Measurements from ENCODE around the gene SGMS2. TPM values are rescaled to one million over a fixed set of nuclear protein-coding genes. Genes with fewer than 3 reads are reported as not detected.

Gene SGMS2
- total and polyA plus RNA-seq, 2 donors, result 1.0 to 1.2 TPM

GRCh38 chr4:107870916-107871786, 46.4 kb downstream of the SGMS2 start:
- H3K4me1 ChIP-seq (ENCODE audit: control insufficient read depth in 2 of 2, insufficient read depth in 2 of 2, low read length in 2 of 2), result peaks cover 0 to 5% of the 10 kb centered on the region in 2 donors
- no peaks in the 10 kb centered on the region for H3K27me3 ChIP-seq (ENCODE audit: control insufficient read depth in 2 of 2, insufficient read depth in 1 of 2, low read length in 1 of 2)
- 93% methylated on average over 8 of the region's 8 CpGs for WGBS
- H3K9me3 ChIP-seq (ENCODE audit: control insufficient read depth in 2 of 2, insufficient read depth in 1 of 2, low read length in 1 of 2), result no peaks in the 10 kb centered on the region
- H3K27ac ChIP-seq (ENCODE audit: low read depth in 1 of 2, low read length in 1 of 2), result no peak overlapping the region
- no peak overlapping the region for H3K4me3 ChIP-seq (ENCODE audit: low read length in 2 of 2)
- DNase-seq (ENCODE audit: low read depth in 6 of 9, low spot score in 9 of 9), result no peak
- no peaks in the 10 kb centered on the region for H3K36me3 ChIP-seq (ENCODE audit: control insufficient read depth in 2 of 2, insufficient read depth in 2 of 2, low read length in 1 of 2)

- Histone ChIP-seq H3K36me3 (ENCODE audit: control insufficient read depth in 2 of 2, insufficient read depth in 2 of 2, low read length in 1 of 2) (no peaks in the 10 kb centered on the region), H3K9me3 (ENCODE audit: control insufficient read depth in 2 of 2, insufficient read depth in 1 of 2, low read length in 1 of 2) (no peaks in the 10 kb centered on the region), H3K27me3 (ENCODE audit: control insufficient read depth in 2 of 2, insufficient read depth in 1 of 2, low read length in 1 of 2) (no peaks in the 10 kb centered on the region), H3K27ac (ENCODE audit: low read depth in 1 of 2, low read length in 1 of 2) (no peak overlapping the region), H3K4me1 (ENCODE audit: control insufficient read depth in 2 of 2, insufficient read depth in 2 of 2, low read length in 2 of 2) (peaks cover 0 to 5% of the 10 kb centered on the region in 2 donors), H3K4me3 (ENCODE audit: low read length in 2 of 2) (no peak overlapping the region)
- 98% methylated on average over 3 of the region's 3 CpGs for WGBS
- DNase-seq (ENCODE audit: low read depth in 6 of 9, low spot score in 9 of 9), result no peak
Observed at GRCh38 chr4:107874024-107874423, 49.3 kb downstream of the SGMS2 start.

- peaks cover 0 to 5% of the 10 kb centered on the region in 2 donors for H3K4me1 ChIP-seq (ENCODE audit: control insufficient read depth in 2 of 2, insufficient read depth in 2 of 2, low read length in 2 of 2)
- 16% methylated on average over 1 of the region's 1 CpG for WGBS
- no peaks in the 10 kb centered on the region for H3K36me3 ChIP-seq (ENCODE audit: control insufficient read depth in 2 of 2, insufficient read depth in 2 of 2, low read length in 1 of 2)
- H3K27ac ChIP-seq (ENCODE audit: low read depth in 1 of 2, low read length in 1 of 2), result no peak overlapping the region
- H3K4me3 ChIP-seq (ENCODE audit: low read length in 2 of 2), result no peak overlapping the region
- no peak for DNase-seq (ENCODE audit: low read depth in 6 of 9, low spot score in 9 of 9)
- H3K9me3 ChIP-seq (ENCODE audit: control insufficient read depth in 2 of 2, insufficient read depth in 1 of 2, low read length in 1 of 2), result no peaks in the 10 kb centered on the region
- H3K27me3 ChIP-seq (ENCODE audit: control insufficient read depth in 2 of 2, insufficient read depth in 1 of 2, low read length in 1 of 2), result no peaks in the 10 kb centered on the region
Observed at GRCh38 chr4:107876099-107876498, 51.4 kb downstream of the SGMS2 start.

- Histone ChIP-seq H3K9me3 (ENCODE audit: control insufficient read depth in 2 of 2, insufficient read depth in 1 of 2, low read length in 1 of 2) (no peaks in the 10 kb centered on the region), H3K27ac (ENCODE audit: low read depth in 1 of 2, low read length in 1 of 2) (no peak overlapping the region), H3K4me1 (ENCODE audit: control insufficient read depth in 2 of 2, insufficient read depth in 2 of 2, low read length in 2 of 2) (peaks cover 0 to 5% of the 10 kb centered on the region in 2 donors), H3K4me3 (ENCODE audit: low read length in 2 of 2) (no peak overlapping the region), H3K27me3 (ENCODE audit: control insufficient read depth in 2 of 2, insufficient read depth in 1 of 2, low read length in 1 of 2) (no peaks in the 10 kb centered on the region), H3K36me3 (ENCODE audit: control insufficient read depth in 2 of 2, insufficient read depth in 2 of 2, low read length in 1 of 2) (no peaks in the 10 kb centered on the region)
- WGBS, result 64% methylated on average over 3 of the region's 3 CpGs
- DNase-seq (ENCODE audit: low read depth in 6 of 9, low spot score in 9 of 9), result no peak
Observed at GRCh38 chr4:107877361-107877760, 52.6 kb downstream of the SGMS2 start.

- DNase-seq (ENCODE audit: low read depth in 6 of 9, low spot score in 9 of 9), result no peak
- no peaks in the 10 kb centered on the region for H3K4me1 ChIP-seq (ENCODE audit: control insufficient read depth in 2 of 2, insufficient read depth in 2 of 2, low read length in 2 of 2)
- H3K27me3 ChIP-seq (ENCODE audit: control insufficient read depth in 2 of 2, insufficient read depth in 1 of 2, low read length in 1 of 2), result no peaks in the 10 kb centered on the region
- H3K4me3 ChIP-seq (ENCODE audit: low read length in 2 of 2), result no peak overlapping the region
- no peak overlapping the region for H3K27ac ChIP-seq (ENCODE audit: low read depth in 1 of 2, low read length in 1 of 2)
- H3K9me3 ChIP-seq (ENCODE audit: control insufficient read depth in 2 of 2, insufficient read depth in 1 of 2, low read length in 1 of 2), result no peaks in the 10 kb centered on the region
- H3K36me3 ChIP-seq (ENCODE audit: control insufficient read depth in 2 of 2, insufficient read depth in 2 of 2, low read length in 1 of 2), result no peaks in the 10 kb centered on the region
Observed at GRCh38 chr4:107885865-107886264, 61.1 kb downstream of the SGMS2 start.

- no peaks in the 10 kb centered on the region for H3K9me3 ChIP-seq (ENCODE audit: control insufficient read depth in 2 of 2, insufficient read depth in 1 of 2, low read length in 1 of 2)
- H3K4me3 ChIP-seq (ENCODE audit: low read length in 2 of 2), result no peak overlapping the region
- H3K27ac ChIP-seq (ENCODE audit: low read depth in 1 of 2, low read length in 1 of 2), result no peak overlapping the region
- 70% methylated on average over 2 of the region's 2 CpGs for WGBS
- no peaks in the 10 kb centered on the region for H3K27me3 ChIP-seq (ENCODE audit: control insufficient read depth in 2 of 2, insufficient read depth in 1 of 2, low read length in 1 of 2)
- no peaks in the 10 kb centered on the region for H3K4me1 ChIP-seq (ENCODE audit: control insufficient read depth in 2 of 2, insufficient read depth in 2 of 2, low read length in 2 of 2)
- DNase-seq (ENCODE audit: low read depth in 6 of 9, low spot score in 9 of 9), result no peak
- H3K36me3 ChIP-seq (ENCODE audit: control insufficient read depth in 2 of 2, insufficient read depth in 2 of 2, low read length in 1 of 2), result no peaks in the 10 kb centered on the region
Observed at GRCh38 chr4:107888237-107888636, 63.5 kb downstream of the SGMS2 start.

- Histone ChIP-seq H3K9me3 (ENCODE audit: control insufficient read depth in 2 of 2, insufficient read depth in 1 of 2, low read length in 1 of 2) (no peaks in the 10 kb centered on the region), H3K4me3 (ENCODE audit: low read length in 2 of 2) (no peak overlapping the region), H3K27ac (ENCODE audit: low read depth in 1 of 2, low read length in 1 of 2) (no peak overlapping the region), H3K36me3 (ENCODE audit: control insufficient read depth in 2 of 2, insufficient read depth in 2 of 2, low read length in 1 of 2) (no peaks in the 10 kb centered on the region), H3K4me1 (ENCODE audit: control insufficient read depth in 2 of 2, insufficient read depth in 2 of 2, low read length in 2 of 2) (no peaks in the 10 kb centered on the region), H3K27me3 (ENCODE audit: control insufficient read depth in 2 of 2, insufficient read depth in 1 of 2, low read length in 1 of 2) (no peaks in the 10 kb centered on the region)
- no peak for DNase-seq (ENCODE audit: low read depth in 6 of 9, low spot score in 9 of 9)
- 99% methylated on average over 2 of the region's 2 CpGs for WGBS
Observed at GRCh38 chr4:107890779-107891178, 66.0 kb downstream of the SGMS2 start.

- Histone ChIP-seq H3K27ac (ENCODE audit: low read depth in 1 of 2, low read length in 1 of 2) (no peak overlapping the region), H3K27me3 (ENCODE audit: control insufficient read depth in 2 of 2, insufficient read depth in 1 of 2, low read length in 1 of 2) (no peaks in the 10 kb centered on the region), H3K9me3 (ENCODE audit: control insufficient read depth in 2 of 2, insufficient read depth in 1 of 2, low read length in 1 of 2) (no peaks in the 10 kb centered on the region), H3K36me3 (ENCODE audit: control insufficient read depth in 2 of 2, insufficient read depth in 2 of 2, low read length in 1 of 2) (no peaks in the 10 kb centered on the region), H3K4me3 (ENCODE audit: low read length in 2 of 2) (no peak overlapping the region), H3K4me1 (ENCODE audit: control insufficient read depth in 2 of 2, insufficient read depth in 2 of 2, low read length in 2 of 2) (no peaks in the 10 kb centered on the region)
- no peak for DNase-seq (ENCODE audit: low read depth in 6 of 9, low spot score in 9 of 9)
Observed at GRCh38 chr4:107891299-107891698, 66.6 kb downstream of the SGMS2 start.

- H3K4me3 ChIP-seq (ENCODE audit: low read length in 2 of 2), result no peak overlapping the region
- H3K27ac ChIP-seq (ENCODE audit: low read depth in 1 of 2, low read length in 1 of 2), result no peak overlapping the region
- no peaks in the 10 kb centered on the region for H3K9me3 ChIP-seq (ENCODE audit: control insufficient read depth in 2 of 2, insufficient read depth in 1 of 2, low read length in 1 of 2)
- DNase-seq (ENCODE audit: low read depth in 6 of 9, low spot score in 9 of 9), result no peak
- peaks cover 0 to 1% of the 10 kb centered on the region in 2 donors for H3K27me3 ChIP-seq (ENCODE audit: control insufficient read depth in 2 of 2, insufficient read depth in 1 of 2, low read length in 1 of 2)
- 94% methylated on average over 4 of the region's 4 CpGs for WGBS
- no peaks in the 10 kb centered on the region for H3K4me1 ChIP-seq (ENCODE audit: control insufficient read depth in 2 of 2, insufficient read depth in 2 of 2, low read length in 2 of 2)
- no peaks in the 10 kb centered on the region for H3K36me3 ChIP-seq (ENCODE audit: control insufficient read depth in 2 of 2, insufficient read depth in 2 of 2, low read length in 1 of 2)
Observed at GRCh38 chr4:107893171-107894137, 68.7 kb downstream of the SGMS2 start.
